LHCN-M2 (cell line): ENCODE data around the gene CREB5. TPM values are rescaled to one million over a fixed set of nuclear protein-coding genes. Genes with fewer than 3 reads are reported as not detected.

Source experiments
- total RNA-seq: library from RNA; depleted of rRNA; stranded (reverse); fragments of >200 nt; gene quantifications from 2 replicates; pipeline ENCODE4 v1.2.3, GENCODE V29; 2014; rRNA removed

The CREB5 gene
- total RNA-seq, 1 experiment from 2014 or later, result 9.0 TPM

Other genes with a start within 250 kb of the CREB5 start
- 4.4 and 5.6 TPM in 2 replicates for gene JAZF1, start 231.7 kb upstream of the CREB5 start, total RNA-seq